Loucy (cell line): Measurements from ENCODE around the gene CTNNA2.

ENCODE experiments used
- H2AFZ ChIP-seq: fragments of 200-600 bp; sonication (generic); 2 replicates; pipeline ENCODE4 v1.6.0; 2016; ENCODE audit warnings: antibody characterized with exemption, mild to moderate bottlenecking, low read length, moderate library complexity
- H3F3A ChIP-seq: fragments of 200-600 bp; 2 replicates; pipeline ENCODE4 v1.6.0; 2016; ENCODE audit warnings: antibody characterized with exemption, low read depth, mild to moderate bottlenecking
- H3K27me3 ChIP-seq: fragments of 200-600 bp; sonication (generic); 2 replicates; pipeline ENCODE4 v1.6.1; 2014; ENCODE audit warnings: low read length, mild to moderate bottlenecking; ENCODE audit not compliant: insufficient read depth, poor library complexity, severe bottlenecking
- H3K36me3 ChIP-seq: fragments of 200-600 bp; sonication (generic); 2 replicates; pipeline ENCODE4 v1.6.1; 2016; ENCODE audit warnings: low read length; ENCODE audit not compliant: insufficient read depth
- H3K4me1 ChIP-seq: fragments of 200-600 bp; sonication (generic); 2 replicates; pipeline ENCODE4 v1.5.1; 2014; ENCODE audit warnings: low read length, mild to moderate bottlenecking; ENCODE audit not compliant: insufficient read depth, poor library complexity, severe bottlenecking
- H3K4me2 ChIP-seq: fragments of 200-600 bp; sonication (generic); 2 replicates; pipeline ENCODE4 v1.6.0; 2014; ENCODE audit warnings: antibody characterized with exemption, low read length, low read depth, mild to moderate bottlenecking; ENCODE audit not compliant: poor library complexity, severe bottlenecking
- H3K4me3 ChIP-seq: fragments of 200-600 bp; sonication (generic); 2 replicates; pipeline ENCODE4 v1.5.1; 2014; ENCODE audit warnings: low read length, mild to moderate bottlenecking, mixed read lengths; ENCODE audit not compliant: poor library complexity, severe bottlenecking
- H3K79me2 ChIP-seq: fragments of 200-600 bp; sonication (generic); 2 replicates; pipeline ENCODE4 v1.6.1; 2014; ENCODE audit warnings: low read length; ENCODE audit not compliant: insufficient read depth
- H3K9ac ChIP-seq: fragments of 200-600 bp; sonication (generic); 2 replicates; pipeline ENCODE4 v1.6.0; 2014; ENCODE audit warnings: mild to moderate bottlenecking, low read depth, low read length, moderate library complexity; ENCODE audit not compliant: poor library complexity, severe bottlenecking
- H3K9me2 ChIP-seq: fragments of 200-600 bp; sonication (generic); replicated peaks from 2 replicates; pipeline ENCODE4 v1.6.1; 2016; ENCODE audit warnings: low read depth, low read length, mixed read lengths
- H3K9me3 ChIP-seq: fragments of 200-600 bp; sonication (generic); 2 replicates; pipeline ENCODE4 v1.6.1; 2014; ENCODE audit warnings: mild to moderate bottlenecking, antibody characterized with exemption, low read length, low read depth; ENCODE audit not compliant: insufficient read depth
- H4K20me1 ChIP-seq: fragments of 200-600 bp; sonication (generic); 2 replicates; pipeline ENCODE4 v1.6.0; 2014; ENCODE audit warnings: antibody characterized with exemption, low read length, mild to moderate bottlenecking; ENCODE audit not compliant: insufficient read depth, poor library complexity, severe bottlenecking
- EZH2phosphoT487 ChIP-seq: fragments of 200-600 bp; IDR thresholded peaks from 2 replicates; pipeline ENCODE4 v1.6.1; 2018; ENCODE audit warnings: antibody characterized with exemption, mild to moderate bottlenecking, moderate library complexity, borderline replicate concordance
- TF ChIP-seq, protein P1 (sequence below): fragments of 200-600 bp; sonication (generic); conservative IDR thresholded peaks from 2 replicates; pipeline ENCODE4 v1.5.1; 2014; ENCODE audit warnings: mild to moderate bottlenecking, antibody characterized with exemption, low read length

The CTNNA2 gene

DNA sequence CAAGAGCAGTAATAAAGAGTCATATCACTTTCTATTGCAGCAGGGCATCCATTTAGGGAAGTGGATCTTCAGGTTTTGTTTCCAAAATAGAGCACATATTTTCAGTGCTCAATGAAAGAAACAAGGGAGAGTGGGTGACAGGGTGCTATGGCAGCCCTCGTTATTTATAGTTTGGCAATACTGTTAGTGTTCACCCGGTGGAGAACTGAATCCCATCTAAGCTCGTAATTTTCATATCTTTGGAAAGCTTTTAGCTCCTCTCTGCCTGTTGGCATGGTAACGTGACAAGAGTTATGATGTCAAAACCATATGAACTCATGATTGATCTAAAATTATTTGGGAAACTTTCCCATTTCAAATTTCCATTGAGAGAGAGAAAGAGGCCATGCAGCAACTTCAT, 459.8 kb downstream of the CTNNA2 start:
- Histone ChIP-seq H2AFZ (no peak overlapping the region), H3K9me2 (no peaks in the 10 kb centered on the region), H3K9me3 (no peaks in the 10 kb centered on the region), H3F3A (no peaks in the 10 kb centered on the region), H3K27me3 (no peaks in the 10 kb centered on the region), H3K79me2 (no peaks in the 10 kb centered on the region), H3K36me3 (no peaks in the 10 kb centered on the region), H4K20me1 (no peaks in the 10 kb centered on the region), H3K4me1 (no peaks in the 10 kb centered on the region), H3K4me3 (no peak overlapping the region), H3K4me2 (no peak overlapping the region), H3K9ac (no peak overlapping the region)
- TF ChIP-seq, protein P1, sequence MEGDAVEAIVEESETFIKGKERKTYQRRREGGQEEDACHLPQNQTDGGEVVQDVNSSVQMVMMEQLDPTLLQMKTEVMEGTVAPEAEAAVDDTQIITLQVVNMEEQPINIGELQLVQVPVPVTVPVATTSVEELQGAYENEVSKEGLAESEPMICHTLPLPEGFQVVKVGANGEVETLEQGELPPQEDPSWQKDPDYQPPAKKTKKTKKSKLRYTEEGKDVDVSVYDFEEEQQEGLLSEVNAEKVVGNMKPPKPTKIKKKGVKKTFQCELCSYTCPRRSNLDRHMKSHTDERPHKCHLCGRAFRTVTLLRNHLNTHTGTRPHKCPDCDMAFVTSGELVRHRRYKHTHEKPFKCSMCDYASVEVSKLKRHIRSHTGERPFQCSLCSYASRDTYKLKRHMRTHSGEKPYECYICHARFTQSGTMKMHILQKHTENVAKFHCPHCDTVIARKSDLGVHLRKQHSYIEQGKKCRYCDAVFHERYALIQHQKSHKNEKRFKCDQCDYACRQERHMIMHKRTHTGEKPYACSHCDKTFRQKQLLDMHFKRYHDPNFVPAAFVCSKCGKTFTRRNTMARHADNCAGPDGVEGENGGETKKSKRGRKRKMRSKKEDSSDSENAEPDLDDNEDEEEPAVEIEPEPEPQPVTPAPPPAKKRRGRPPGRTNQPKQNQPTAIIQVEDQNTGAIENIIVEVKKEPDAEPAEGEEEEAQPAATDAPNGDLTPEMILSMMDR = no peak
- TF ChIP-seq EZH2phosphoT487 = no peak

DNA sequence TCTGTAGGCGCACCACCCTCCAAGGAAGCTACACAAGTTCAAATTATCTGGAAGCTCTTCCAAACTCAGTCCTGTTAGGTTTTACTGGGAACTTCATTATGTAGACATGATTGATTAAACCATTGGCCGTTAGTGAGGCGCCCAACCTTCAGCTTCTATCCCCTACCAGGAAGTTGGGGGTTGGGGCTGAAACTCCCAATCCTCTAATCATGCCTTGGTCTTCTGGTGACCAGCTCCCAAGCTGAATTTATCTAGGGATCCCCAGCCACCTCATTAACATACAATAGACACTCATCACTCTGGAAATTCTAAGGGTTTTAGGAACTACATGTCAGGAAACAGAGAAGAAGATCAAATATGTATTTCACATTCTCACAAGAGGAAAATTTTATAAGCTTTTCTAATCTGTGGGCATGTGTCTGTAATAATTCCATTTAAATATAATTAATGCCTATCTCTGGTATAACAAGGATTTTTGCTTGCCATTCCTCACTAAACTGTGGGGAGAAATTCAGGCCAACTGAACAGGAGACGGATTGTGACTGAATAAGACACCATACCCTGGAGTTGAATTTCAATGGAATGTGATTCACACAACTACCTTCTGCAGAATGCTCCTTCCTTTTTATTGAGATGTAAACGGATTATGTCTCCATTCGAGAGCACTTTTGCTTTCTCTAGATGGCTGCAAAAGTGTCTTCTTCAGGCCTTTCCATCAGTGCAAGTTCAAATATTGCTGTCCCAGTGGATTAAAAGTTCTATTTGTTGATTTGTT, 463.1 kb downstream of the CTNNA2 start:
- Histone ChIP-seq H3K4me1 (no peaks in the 10 kb centered on the region), H3K9ac (no peak overlapping the region), H3K9me2 (no peaks in the 10 kb centered on the region), H2AFZ (no peak overlapping the region), H3K36me3 (no peaks in the 10 kb centered on the region), H3K27me3 (no peaks in the 10 kb centered on the region), H3K4me3 (no peak overlapping the region), H3K4me2 (no peak overlapping the region), H4K20me1 (no peaks in the 10 kb centered on the region), H3F3A (no peaks in the 10 kb centered on the region), H3K9me3 (no peaks in the 10 kb centered on the region), H3K79me2 (no peaks in the 10 kb centered on the region)
- no peak for TF ChIP-seq EZH2phosphoT487
- TF ChIP-seq, protein P1 = no peak

DNA sequence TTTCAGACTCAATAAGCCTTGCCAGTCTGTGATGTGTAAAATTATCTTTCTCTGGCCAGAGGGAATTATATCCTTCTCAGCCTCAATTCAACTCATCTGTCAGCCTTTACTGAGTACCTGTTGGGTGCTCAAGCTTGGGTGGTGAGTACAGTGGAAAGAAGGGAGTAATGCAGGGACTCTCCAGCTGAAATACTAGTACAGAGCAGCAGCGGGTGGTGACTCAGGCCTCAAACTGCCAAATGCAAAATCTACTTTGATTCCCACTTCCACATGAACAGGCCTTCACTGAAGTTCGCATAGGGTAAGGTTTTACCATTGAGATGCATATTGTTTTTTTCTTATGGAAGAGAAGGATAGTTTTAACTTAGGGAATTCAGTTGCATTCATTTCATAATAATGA, 464.9 kb downstream of the CTNNA2 start:
- H3K9me2 ChIP-seq = no peaks in the 10 kb centered on the region
- H2AFZ ChIP-seq = no peak overlapping the region
- no peak for TF ChIP-seq EZH2phosphoT487
- TF ChIP-seq, protein P1 = no peak
- no peaks in the 10 kb centered on the region for H3K36me3 ChIP-seq
- no peaks in the 10 kb centered on the region for H3K79me2 ChIP-seq
- no peaks in the 10 kb centered on the region for H3K9me3 ChIP-seq
- no peak overlapping the region for H3K4me3 ChIP-seq
- no peaks in the 10 kb centered on the region for H3F3A ChIP-seq
- H3K9ac ChIP-seq = no peak overlapping the region
- no peaks in the 10 kb centered on the region for H3K4me1 ChIP-seq
- H3K27me3 ChIP-seq = no peaks in the 10 kb centered on the region
- H4K20me1 ChIP-seq = no peaks in the 10 kb centered on the region
- H3K4me2 ChIP-seq = no peak overlapping the region
